Adrenal gland (tissue), 5 donors: Measurements from ENCODE around the gene PSKH1.

Experiments
- POLR2A ChIP-seq, 2 donors: fragments of 450-650 bp; IDR thresholded peaks; one replicate each; pipeline ENCODE4 v1.6.1; 2017; ENCODE audit warnings: antibody characterized with exemption in 2 of 2, mild to moderate bottlenecking in 2 of 2, moderate library complexity in 1 of 2
- TF ChIP-seq, protein P1 (sequence below), 6 experiments: fragments of 450-650 bp in 4 of 6; fragments of 200-600 bp in 2 of 6; sonication (generic) in 1 of 6; IDR thresholded peaks; 1 replicate in 5 of 6; 2 replicates in 1 of 6; pipeline versions ENCODE4 v1.5.1 to v1.8.0; 2016 to 2021; ENCODE audit warnings: antibody characterized with exemption in 6 of 6, mild to moderate bottlenecking in 2 of 6, moderate library complexity in 1 of 6
- donor health status: DM: no; HTN: no; CAD: no.

DNA sequence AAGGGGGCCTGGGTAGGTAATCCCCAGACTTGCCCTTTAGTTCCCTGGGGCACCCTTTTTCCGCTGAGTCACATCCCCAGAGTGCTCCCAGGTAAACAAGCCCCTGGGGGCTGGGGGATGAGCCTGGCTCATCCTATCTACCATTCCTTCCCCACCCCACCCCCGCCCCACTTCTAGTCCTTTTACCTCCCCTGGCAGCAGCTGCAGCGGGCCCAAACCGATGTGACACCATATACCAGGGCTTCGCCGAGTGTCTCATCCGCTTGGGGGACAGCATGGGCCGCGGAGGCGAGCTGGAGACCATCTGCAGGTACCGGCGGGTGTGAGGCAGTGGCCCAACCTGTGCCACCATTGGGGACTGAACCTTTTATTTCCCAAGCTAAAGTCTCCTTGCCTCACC, 7.5 kb upstream of the PSKH1 start:
- TF ChIP-seq, protein P1, sequence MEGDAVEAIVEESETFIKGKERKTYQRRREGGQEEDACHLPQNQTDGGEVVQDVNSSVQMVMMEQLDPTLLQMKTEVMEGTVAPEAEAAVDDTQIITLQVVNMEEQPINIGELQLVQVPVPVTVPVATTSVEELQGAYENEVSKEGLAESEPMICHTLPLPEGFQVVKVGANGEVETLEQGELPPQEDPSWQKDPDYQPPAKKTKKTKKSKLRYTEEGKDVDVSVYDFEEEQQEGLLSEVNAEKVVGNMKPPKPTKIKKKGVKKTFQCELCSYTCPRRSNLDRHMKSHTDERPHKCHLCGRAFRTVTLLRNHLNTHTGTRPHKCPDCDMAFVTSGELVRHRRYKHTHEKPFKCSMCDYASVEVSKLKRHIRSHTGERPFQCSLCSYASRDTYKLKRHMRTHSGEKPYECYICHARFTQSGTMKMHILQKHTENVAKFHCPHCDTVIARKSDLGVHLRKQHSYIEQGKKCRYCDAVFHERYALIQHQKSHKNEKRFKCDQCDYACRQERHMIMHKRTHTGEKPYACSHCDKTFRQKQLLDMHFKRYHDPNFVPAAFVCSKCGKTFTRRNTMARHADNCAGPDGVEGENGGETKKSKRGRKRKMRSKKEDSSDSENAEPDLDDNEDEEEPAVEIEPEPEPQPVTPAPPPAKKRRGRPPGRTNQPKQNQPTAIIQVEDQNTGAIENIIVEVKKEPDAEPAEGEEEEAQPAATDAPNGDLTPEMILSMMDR (IDR thresholded peaks at IDR 0.05): no peak
- no peak for TF ChIP-seq POLR2A (IDR thresholded peaks at IDR 0.05)
